ENCODE measurements around the gene NKG7.

Gene NKG7

GRCh38 chr19:51391073-51391611, 18.7 kb upstream of the NKG7 start:
- DNase-seq (ENCODE audit: low read depth in 2 of 2), result no peak

- no peak for DNase-seq (ENCODE audit: low read depth in 2 of 2)
These were observed 16.7 kb upstream of the NKG7 start for GRCh38 chr19:51389143-51389542.

GRCh38 chr19:51387924-51388389, 15.5 kb upstream of the NKG7 start, which contains the start of gene LIM2:
LIM2 (minus strand) TSS chr19:51387974; CDS start chr19:51387443, 531 bp downstream.
- no peak for DNase-seq (ENCODE audit: low read depth in 2 of 2)

- DNase-seq (ENCODE audit: low read depth in 2 of 2), result no peak
These were observed 14.5 kb upstream of the NKG7 start for GRCh38 chr19:51386882-51387520.

- no peak for DNase-seq (ENCODE audit: low read depth in 2 of 2)
These were observed 9.6 kb upstream of the NKG7 start for GRCh38 chr19:51382004-51382403.

- DNase-seq (ENCODE audit: low read depth in 2 of 2), result no peak
These were observed 7.9 kb upstream of the NKG7 start for GRCh38 chr19:51380379-51380778.

GRCh38 chr19:51377422-51377821, 5.0 kb upstream of the NKG7 start:
- DNase-seq (ENCODE audit: low read depth in 2 of 2), result no peak

- DNase-seq (ENCODE audit: low read depth in 2 of 2), result peak in 1 of 2 donors; percentile 33
These were observed 3.2 kb upstream of the NKG7 start for GRCh38 chr19:51375504-51376221.

GRCh38 chr19:51372021-51372648, 319 bp downstream of the NKG7 start:
- DNase-seq (ENCODE audit: low read depth in 2 of 2), result no peak

- DNase-seq (ENCODE audit: low read depth in 2 of 2), result no peak
These were observed 1.2 kb downstream of the NKG7 start for GRCh38 chr19:51371186-51371690.

- no peak for DNase-seq (ENCODE audit: low read depth in 2 of 2)
These were observed 2.2 kb downstream of the NKG7 start for GRCh38 chr19:51370230-51370629.

GRCh38 chr19:51368366-51369282, 3.8 kb downstream of the NKG7 start, which contains the start of gene CLDND2:
CLDND2 (minus strand) TSS chr19:51369003; CDS start chr19:51368577, 426 bp downstream.
- peak in 1 of 2 donors; percentile 21 for DNase-seq (ENCODE audit: low read depth in 2 of 2)

- peak; percentile 95 to 96 for DNase-seq (ENCODE audit: low read depth in 2 of 2)
These were observed 4.7 kb downstream of the NKG7 start for GRCh38 chr19:51367565-51368365.

- DNase-seq (ENCODE audit: low read depth in 2 of 2), result no peak
These were observed 5.2 kb downstream of the NKG7 start for GRCh38 chr19:51367255-51367564.

GRCh38 chr19:51366389-51367254, 5.8 kb downstream of the NKG7 start:
- peak; percentile 72 to 82 for DNase-seq (ENCODE audit: low read depth in 2 of 2)

- no peak for DNase-seq (ENCODE audit: low read depth in 2 of 2)
These were observed 6.5 kb downstream of the NKG7 start, which contains the start of gene ETFB for GRCh38 chr19:51365965-51366388. ETFB (minus strand) TSS chr19:51366388; CDS start chr19:51366326, 62 bp downstream.

- no peak for DNase-seq (ENCODE audit: low read depth in 2 of 2)
These were observed 7.1 kb downstream of the NKG7 start for GRCh38 chr19:51365211-51365964.
